GM19043 (cell line): ENCODE results near the gene FOXO1.

Experiments used
- ATAC-seq: cut with Tn5 transposase; IDR thresholded peaks from one replicate; pipeline ENCODE4 v1.9.1; 2021; ENCODE audit warnings: low read depth; ENCODE audit not compliant: unreplicated experiment

FOXO1 gene

GRCh38 chr13:40611004-40611403, 55.4 kb downstream of the FOXO1 start:
- ATAC-seq: no peak

GRCh38 chr13:40609972-40610726, 56.3 kb downstream of the FOXO1 start:
- no peak for ATAC-seq

- no peak for ATAC-seq
These were observed 58.1 kb downstream of the FOXO1 start for GRCh38 chr13:40608308-40608707.

GRCh38 chr13:40605573-40605972, 60.9 kb downstream of the FOXO1 start:
- no peak for ATAC-seq

- no peak for ATAC-seq
These were observed 62.3 kb downstream of the FOXO1 start for GRCh38 chr13:40604135-40604534.

- no peak for ATAC-seq
These were observed 66.2 kb downstream of the FOXO1 start for GRCh38 chr13:40600149-40600751.

- no peak for ATAC-seq
These were observed 66.7 kb downstream of the FOXO1 start for GRCh38 chr13:40599747-40600146.

- no peak for ATAC-seq
These were observed 67.3 kb downstream of the FOXO1 start for GRCh38 chr13:40599124-40599523.

GRCh38 chr13:40598569-40598968, 67.9 kb downstream of the FOXO1 start:
- no peak for ATAC-seq

- no peak for ATAC-seq
These were observed 68.6 kb downstream of the FOXO1 start for GRCh38 chr13:40597735-40598365.

GRCh38 chr13:40596484-40596883, 70.0 kb downstream of the FOXO1 start:
- ATAC-seq: no peak

GRCh38 chr13:40595693-40596092, 70.7 kb downstream of the FOXO1 start:
- no peak for ATAC-seq

GRCh38 chr13:40592035-40592434, 74.4 kb downstream of the FOXO1 start:
- ATAC-seq: no peak

GRCh38 chr13:40591091-40591490, 75.3 kb downstream of the FOXO1 start:
- no peak for ATAC-seq

GRCh38 chr13:40590112-40590862, 76.2 kb downstream of the FOXO1 start:
- ATAC-seq: no peak

- peak; percentile 89 for ATAC-seq
These were observed 76.9 kb downstream of the FOXO1 start for GRCh38 chr13:40589285-40590109.

- ATAC-seq: no peak
These were observed 78.3 kb downstream of the FOXO1 start for GRCh38 chr13:40588101-40588500.

- no peak for ATAC-seq
These were observed 79.4 kb downstream of the FOXO1 start for GRCh38 chr13:40586886-40587565.

- ATAC-seq: no peak
These were observed 80.5 kb downstream of the FOXO1 start for GRCh38 chr13:40585911-40586471.
